GM23338 (cell line): ENCODE results near the gene STIM1. TPM values are rescaled to one million over a fixed set of nuclear protein-coding genes. Genes with fewer than 3 reads are reported as not detected.

Source experiments
- ATAC-seq: fragments of 200-7000 bp; cut with Tn5 transposase; 3 replicates; pipeline ENCODE4 v1.9.1; 2020
- DNase-seq: peaks from one replicate; pipeline ENCODE4 v3.0.0-alpha.2; 2015; ENCODE audit warnings: low spot score
- H2AFZ ChIP-seq: fragments of 200-600 bp; sonication (generic); 2 replicates; pipeline ENCODE4 v1.8.0; 2016; ENCODE audit warnings: antibody characterized with exemption, mild to moderate bottlenecking, moderate library complexity
- H3F3A ChIP-seq: fragments of 200-600 bp; sonication (generic); replicated peaks from 2 replicates; pipeline ENCODE4 v1.8.0; 2017; ENCODE audit warnings: antibody characterized with exemption, mixed run types, low read depth
- H3K27ac ChIP-seq: fragments of 200-600 bp; sonication (generic); 2 replicates; pipeline ENCODE4 v1.6.1; 2016; ENCODE audit warnings: low read depth
- H3K27me3 ChIP-seq: fragments of 200-600 bp; sonication (generic); 2 replicates; pipeline ENCODE4 v1.8.0; 2016; ENCODE audit warnings: mild to moderate bottlenecking, mixed run types, moderate library complexity; ENCODE audit not compliant: insufficient read depth
- H3K36me3 ChIP-seq: fragments of 200-600 bp; sonication (generic); 2 replicates; pipeline ENCODE4 v1.8.0; 2016; ENCODE audit warnings: mild to moderate bottlenecking; ENCODE audit not compliant: insufficient read depth
- H3K4me1 ChIP-seq: fragments of 200-600 bp; sonication (generic); 2 replicates; pipeline ENCODE4 v1.8.0; 2016; ENCODE audit warnings: mild to moderate bottlenecking, moderate library complexity; ENCODE audit not compliant: insufficient read depth
- H3K4me2 ChIP-seq: fragments of 200-600 bp; sonication (generic); 2 replicates; pipeline ENCODE4 v1.7.1; 2017; ENCODE audit warnings: mixed run types
- H3K4me3 ChIP-seq: fragments of 200-600 bp; sonication (generic); 2 replicates; pipeline ENCODE4 v1.6.1; 2016; ENCODE audit warnings: mixed run types
- H3K79me2 ChIP-seq: fragments of 200-600 bp; sonication (generic); replicated peaks from 2 replicates; pipeline ENCODE4 v1.8.0; 2017; ENCODE audit warnings: mild to moderate bottlenecking; ENCODE audit not compliant: insufficient read depth
- H3K9me2 ChIP-seq: fragments of 200-600 bp; sonication (generic); 2 replicates; pipeline ENCODE4 v1.8.0; 2017; ENCODE audit not compliant: insufficient read depth
- H4K20me1 ChIP-seq: fragments of 200-600 bp; sonication (generic); replicated peaks from 2 replicates; pipeline ENCODE4 v1.8.0; 2017; ENCODE audit warnings: mild to moderate bottlenecking; ENCODE audit not compliant: insufficient read depth
- H3K27ac Mint-ChIP-seq: 2 replicates; pipeline ENCODE4 v1.8.0; 2020; ENCODE audit warnings: inconsistent platforms, mild to moderate bottlenecking, moderate library complexity, mixed read lengths
- H3K27me3 Mint-ChIP-seq: 3 replicates; pipeline ENCODE4 v1.8.0; 2022; ENCODE audit warnings: low read depth, mild to moderate bottlenecking, moderate library complexity, mixed read lengths, inconsistent platforms; ENCODE audit not compliant: insufficient read depth, poor library complexity
- H3K36me3 Mint-ChIP-seq: 3 replicates; pipeline ENCODE4 v1.8.0; 2021; ENCODE audit warnings: low read depth, mild to moderate bottlenecking, inconsistent platforms, moderate library complexity, mixed read lengths
- H3K4me1 Mint-ChIP-seq: 3 replicates; pipeline ENCODE4 v1.8.0; 2020; ENCODE audit warnings: mild to moderate bottlenecking, inconsistent platforms, mixed read lengths
- H3K4me3 Mint-ChIP-seq: 3 replicates; pipeline ENCODE4 v1.8.0; 2021; ENCODE audit warnings: moderate library complexity, mild to moderate bottlenecking, inconsistent platforms, mixed read lengths
- H3K9me3 Mint-ChIP-seq: 3 replicates; pipeline ENCODE4 v1.8.0; 2020; ENCODE audit warnings: moderate library complexity, mild to moderate bottlenecking, inconsistent platforms, mixed read lengths
- CREB1 ChIP-seq: fragments of 250-450 bp; sonication (Bioruptor Pico); IDR thresholded peaks from 2 replicates; pipeline ENCODE4 v1.5.0; 2020; ENCODE audit warnings: low read depth, mild to moderate bottlenecking, moderate library complexity
- EZH2phosphoT487 ChIP-seq: fragments of 200-600 bp; sonication (generic); IDR thresholded peaks from one replicate; pipeline ENCODE4 v1.8.1; 2018; ENCODE audit warnings: antibody characterized with exemption; ENCODE audit not compliant: unreplicated experiment
- POLR2AphosphoS5 ChIP-seq: IDR thresholded peaks from 2 replicates; pipeline ENCODE4 v1.6.1; 2016; ENCODE audit warnings: antibody characterized with exemption, low read depth
- REST ChIP-seq: IDR thresholded peaks from one replicate; pipeline ENCODE4 v1.6.1; 2018; ENCODE audit warnings: antibody characterized with exemption; ENCODE audit not compliant: unreplicated experiment
- STAT1 ChIP-seq: IDR thresholded peaks from one replicate; pipeline ENCODE4 v1.6.1; 2016; ENCODE audit warnings: antibody characterized with exemption; ENCODE audit not compliant: unreplicated experiment
- ZNF331 ChIP-seq: fragments of 250-450 bp; sonication (Bioruptor Pico); IDR thresholded peaks from 2 replicates; pipeline ENCODE4 v1.5.0; 2020; ENCODE audit warnings: low read depth, mild to moderate bottlenecking, moderate library complexity
- ZNF462 ChIP-seq: fragments of 250-450 bp; sonication (Bioruptor Pico); IDR thresholded peaks from 2 replicates; pipeline ENCODE4 v1.5.0; 2020; ENCODE audit warnings: mild to moderate bottlenecking, moderate library complexity
- polyA plus RNA-seq: library from polyadenylated mRNA; unstranded; fragments of >200 nt; fragmentation: Nextera tagmentation; extraction: Ambion mirVana; gene quantifications from 2 replicates; pipeline ENCODE4 v1.2.1, GENCODE V29; 2016
- total RNA-seq: library from RNA; depleted of rRNA; stranded (reverse); fragments of >200 nt; shearing (Covaris generic); gene quantifications from 2 replicates; pipeline ENCODE4 v1.2.3, GENCODE V29; 2014

STIM1 gene
- total and polyA plus RNA-seq, 2 experiments from 2014 or later: 3.5 to 14.0 TPM

GRCh38 chr11:3925513-3925912, 70.0 kb downstream of the STIM1 start:
- Histone ChIP-seq H3K4me3 (no peak overlapping the region), H3K27ac (no peak overlapping the region), H3K79me2 (no peaks in the 10 kb centered on the region), H2AFZ (no peak overlapping the region), H3K27me3 (no peaks in the 10 kb centered on the region), H3F3A (no peaks in the 10 kb centered on the region), H3K4me2 (no peak overlapping the region), H3K4me1 (no peaks in the 10 kb centered on the region), H3K36me3 (no peaks in the 10 kb centered on the region), H4K20me1 (no peaks in the 10 kb centered on the region; the same call in 1 of the 2 replicates), H3K9me2 (no peaks in the 10 kb centered on the region; the same call in 1 of the 2 replicates)
- no peak overlapping the region for H3K4me3 Mint-ChIP-seq
- H3K27me3 Mint-ChIP-seq: peaks cover 1% of the 10 kb centered on the region
- DNase-seq (no peak), ATAC-seq (no peak)
- H3K9me3 Mint-ChIP-seq: no peaks in the 10 kb centered on the region; the same call in 1 of the 3 replicates
- no peak overlapping the region for H3K27ac Mint-ChIP-seq
- H3K36me3 Mint-ChIP-seq: no peaks in the 10 kb centered on the region; the same call in 2 of the 3 replicates
- TF ChIP-seq REST (no peak), EZH2phosphoT487 (no peak), ZNF331 (CRISPR knock-in tag) (no peak), STAT1 (no peak), POLR2AphosphoS5 (no peak), ZNF462 (CRISPR knock-in tag) (no peak), CREB1 (no peak)
- H3K4me1 Mint-ChIP-seq: no peaks in the 10 kb centered on the region
